ENCODE data around the gene ALKBH7.

The ALKBH7 gene

GRCh38 chr19:6402058-6402457 is 29.5 kb downstream of the ALKBH7 start:
- no peak for DNase-seq

DNA sequence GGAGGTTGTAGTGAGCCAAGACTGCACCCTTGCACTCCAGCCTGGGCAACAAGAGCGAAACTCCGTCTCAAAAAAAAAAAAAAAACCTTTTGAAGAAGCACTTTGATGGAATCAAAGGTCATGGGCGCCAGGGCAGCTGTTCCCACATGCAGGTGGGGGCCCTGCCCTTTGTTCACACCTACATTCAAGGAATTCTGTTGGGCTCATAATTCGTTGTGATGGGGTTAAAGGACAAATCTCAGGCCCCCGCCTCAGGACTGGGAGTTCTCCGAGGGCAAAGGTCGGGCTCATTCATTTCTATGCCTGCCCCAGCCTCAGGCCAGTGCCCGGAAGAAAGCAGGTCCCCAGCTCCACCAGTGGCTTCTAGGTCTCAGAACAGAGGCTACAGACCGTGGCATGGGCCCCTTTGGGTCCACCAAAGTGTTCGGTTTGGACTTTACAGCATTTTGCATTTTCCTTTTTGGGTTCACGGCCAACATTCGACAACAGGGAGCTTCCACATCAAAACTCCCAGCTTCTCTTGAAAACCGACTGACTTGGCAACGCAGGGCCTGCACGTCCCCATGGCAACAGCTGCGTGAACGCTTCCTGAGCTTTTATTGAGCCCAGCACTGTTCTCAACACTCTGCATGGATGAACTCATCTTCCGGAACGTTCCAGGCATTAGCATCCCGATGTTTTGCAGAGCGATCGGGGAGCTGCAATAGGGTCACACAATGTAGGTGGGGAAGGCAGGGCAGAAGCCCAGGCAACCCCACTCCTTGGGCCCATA is 30.4 kb downstream of the ALKBH7 start:
- DNase-seq: peak; percentile 40

GRCh38 chr19:6406401-6406800 is 33.8 kb downstream of the ALKBH7 start:
- no peak for DNase-seq

- DNase-seq: no peak
These were observed 36.8 kb downstream of the ALKBH7 start for GRCh38 chr19:6409346-6409745.

GRCh38 chr19:6412061-6412446 is 39.5 kb downstream of the ALKBH7 start:
- DNase-seq: no peak

GRCh38 chr19:6412447-6413091 is 40.0 kb downstream of the ALKBH7 start:
- DNase-seq: peak; percentile 18

GRCh38 chr19:6413291-6413690 is 40.7 kb downstream of the ALKBH7 start:
- no peak for DNase-seq

DNA sequence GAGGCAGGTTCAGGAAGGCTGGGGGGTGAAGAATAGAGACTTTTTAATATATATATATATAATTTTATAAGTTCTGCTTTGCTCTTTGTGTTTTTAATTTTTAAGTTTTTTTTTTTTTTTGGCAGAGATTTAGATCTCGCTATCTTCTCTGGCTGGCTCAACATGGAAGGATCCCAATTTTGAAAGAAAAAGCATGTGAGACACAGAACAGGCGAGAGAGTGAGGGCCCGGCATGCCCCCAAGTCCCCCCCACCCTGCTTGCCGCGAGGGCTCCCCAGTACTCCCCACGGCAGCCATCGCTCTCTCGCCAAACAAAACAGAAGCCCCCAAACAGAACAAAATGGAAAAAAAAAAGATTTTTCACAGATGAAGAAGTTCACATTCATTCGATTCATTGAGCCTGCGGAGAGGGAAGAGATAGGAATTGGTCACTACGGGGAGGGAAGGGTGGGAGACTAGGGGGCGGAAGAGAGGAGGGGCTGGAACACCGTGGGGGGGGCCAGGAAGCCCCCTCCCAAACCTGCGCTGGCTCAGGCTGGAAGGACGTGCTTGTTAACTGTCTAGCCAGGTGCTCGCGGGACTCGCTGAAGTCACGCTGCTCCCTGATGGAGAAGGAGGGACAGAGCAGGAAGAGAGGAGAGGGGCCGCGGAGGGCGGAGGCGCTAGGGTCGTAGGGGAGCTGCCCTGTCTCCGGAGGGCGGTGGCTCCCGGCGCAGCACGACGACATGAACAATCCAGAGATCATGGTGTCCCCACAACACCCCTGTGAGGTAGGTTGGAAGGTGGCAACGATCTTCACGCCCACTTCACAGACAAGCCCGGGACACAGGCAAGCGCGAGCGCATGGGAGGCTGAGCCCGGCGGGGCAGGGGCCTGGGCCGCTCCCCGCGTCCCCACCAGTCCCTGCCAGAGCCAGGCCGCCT is 41.4 kb downstream of the ALKBH7 start:
- no peak for DNase-seq

DNA sequence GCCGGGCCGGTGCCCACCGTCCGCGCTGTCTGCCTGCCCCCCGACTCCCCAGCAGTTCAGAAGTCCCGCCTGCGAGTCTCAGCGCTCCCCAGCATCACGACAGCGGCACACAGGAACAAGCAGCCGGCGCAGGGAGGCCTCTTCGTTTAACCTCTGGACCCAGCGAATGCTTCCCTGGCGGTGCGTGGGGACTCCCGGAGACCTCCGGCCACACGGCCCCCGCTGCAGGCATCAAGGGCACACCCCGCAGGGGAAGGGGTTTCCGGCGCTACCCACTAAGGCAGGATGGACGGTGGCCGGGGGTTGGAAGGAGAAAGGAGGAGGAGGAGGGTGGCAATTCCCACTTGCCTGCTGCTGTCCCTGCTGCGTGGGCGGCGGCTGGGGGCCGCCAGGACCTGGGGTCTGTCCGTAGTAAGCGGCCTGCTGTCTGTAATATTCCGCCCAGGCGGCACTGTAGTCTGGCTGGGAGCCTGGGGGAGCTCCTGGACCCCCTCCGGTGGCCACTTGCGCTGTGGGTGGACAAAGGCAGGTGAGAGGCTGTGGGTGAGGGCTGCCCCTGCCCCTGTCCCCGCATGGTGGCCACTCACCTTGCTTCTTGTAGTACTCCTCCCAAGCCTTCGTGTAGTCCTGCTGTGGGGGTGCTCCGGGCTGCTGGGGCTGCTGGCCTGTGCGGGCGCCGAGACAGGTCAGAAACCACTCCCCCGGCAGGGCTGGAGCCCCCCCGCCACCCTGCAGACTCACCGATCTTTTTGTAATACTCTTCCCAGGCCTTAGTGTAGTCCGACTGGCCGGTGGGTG is 42.4 kb downstream of the ALKBH7 start:
- DNase-seq: no peak

DNA sequence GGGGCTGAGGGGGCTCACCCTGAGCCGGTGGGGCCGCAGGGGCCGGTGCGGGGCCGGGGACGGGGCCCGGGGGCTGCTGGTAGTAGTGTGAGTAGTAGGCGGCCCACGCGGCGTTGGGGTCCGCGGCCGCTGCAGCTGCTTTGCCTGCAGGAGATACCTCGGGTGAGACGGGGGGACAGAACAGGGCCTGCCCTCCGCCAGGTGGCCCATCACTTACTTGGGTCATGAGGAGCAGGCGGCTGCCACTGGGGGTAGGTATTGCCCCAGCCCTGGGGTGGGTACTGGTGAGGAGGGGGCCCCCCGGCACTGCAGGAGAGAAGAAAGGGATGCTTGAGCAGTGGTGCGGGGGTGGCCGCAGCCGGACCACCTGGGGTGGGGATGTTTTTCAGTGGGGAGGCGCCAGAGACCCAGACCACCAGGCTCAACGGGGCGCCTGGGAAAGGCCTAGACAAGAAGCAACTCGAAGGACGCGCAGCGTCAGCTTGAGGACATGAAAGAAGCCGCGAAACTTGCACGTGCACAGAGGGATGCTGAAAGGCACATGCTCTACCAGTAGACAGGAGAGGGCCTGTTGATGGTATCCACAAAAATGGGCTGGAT is 43.1 kb downstream of the ALKBH7 start:
- DNase-seq: no peak

DNA sequence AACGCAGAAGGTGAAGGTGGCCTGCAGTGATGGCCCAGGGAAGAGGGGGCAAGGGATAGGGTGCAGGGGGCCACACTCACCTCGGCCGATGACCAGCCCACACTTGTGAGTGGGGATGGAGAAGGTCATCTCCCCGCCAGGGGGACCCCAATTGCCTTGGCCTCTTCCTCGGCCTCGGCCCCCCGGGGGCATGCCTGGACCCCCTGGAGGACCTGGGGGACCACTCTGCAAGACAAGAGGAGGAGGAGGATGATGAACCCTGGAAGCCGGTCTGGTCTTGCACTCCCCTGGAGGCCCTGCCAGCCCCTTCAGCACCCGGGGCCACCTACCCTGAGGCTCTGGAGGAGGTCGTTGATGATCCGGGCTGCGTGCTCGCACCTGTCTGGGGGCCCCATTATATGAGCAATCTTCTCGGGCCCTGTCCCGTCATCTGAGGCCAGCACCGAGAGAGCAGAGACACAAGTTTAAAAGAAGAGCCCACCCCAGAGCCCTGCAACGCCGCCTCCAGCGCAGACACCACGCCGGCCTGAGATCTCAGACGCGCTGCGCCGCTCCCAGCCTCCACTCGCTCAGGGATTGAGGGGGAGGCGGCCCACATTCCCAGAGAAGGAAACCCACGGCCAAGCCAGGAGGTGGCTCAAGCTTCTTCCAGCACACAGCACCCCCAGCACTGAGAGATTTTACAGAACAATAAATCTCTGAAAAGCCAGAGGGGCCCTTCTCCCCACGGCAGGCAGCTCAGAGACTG is 44.2 kb downstream of the ALKBH7 start:
- no peak for DNase-seq

DNA sequence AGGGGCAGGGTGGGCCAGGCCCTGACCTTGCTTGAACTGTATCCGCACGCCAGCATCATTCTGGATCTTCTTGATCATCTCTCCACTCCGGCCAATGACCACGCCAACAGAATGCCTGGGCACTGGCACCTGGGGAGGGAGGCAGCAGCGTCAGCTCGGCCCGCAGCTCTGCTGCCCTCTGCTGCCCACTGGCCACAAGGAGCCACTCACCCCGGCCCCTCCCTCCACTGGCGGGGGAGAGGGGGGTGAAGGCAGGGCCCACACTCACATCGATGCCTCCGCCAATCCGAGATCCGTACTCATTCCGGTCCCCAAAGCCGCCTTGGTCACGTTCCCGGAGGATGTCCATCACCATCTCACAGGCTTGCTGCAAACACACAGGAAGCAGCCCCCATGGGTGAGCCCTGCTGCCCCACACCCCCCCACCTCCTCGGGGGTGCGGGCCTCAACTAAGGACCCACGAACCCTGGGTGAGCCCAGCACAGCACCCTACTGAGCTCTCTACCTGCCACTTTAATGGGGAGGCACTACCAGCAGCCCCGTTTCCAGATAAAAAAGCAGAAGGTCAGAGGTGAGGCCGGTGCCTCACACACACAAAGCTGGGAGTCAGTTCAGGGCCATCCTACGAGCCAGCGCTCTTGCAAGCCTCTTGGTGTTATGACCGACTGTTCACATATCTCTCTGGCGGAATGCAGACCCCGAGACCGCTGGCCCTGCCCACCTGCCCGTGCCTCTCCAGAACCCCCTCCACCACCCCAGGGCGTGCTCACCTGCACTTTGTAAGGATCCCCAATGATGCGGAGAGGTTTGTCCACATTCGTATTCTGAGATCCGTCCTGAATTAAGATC is 45.3 kb downstream of the ALKBH7 start:
- DNase-seq: no peak

DNA sequence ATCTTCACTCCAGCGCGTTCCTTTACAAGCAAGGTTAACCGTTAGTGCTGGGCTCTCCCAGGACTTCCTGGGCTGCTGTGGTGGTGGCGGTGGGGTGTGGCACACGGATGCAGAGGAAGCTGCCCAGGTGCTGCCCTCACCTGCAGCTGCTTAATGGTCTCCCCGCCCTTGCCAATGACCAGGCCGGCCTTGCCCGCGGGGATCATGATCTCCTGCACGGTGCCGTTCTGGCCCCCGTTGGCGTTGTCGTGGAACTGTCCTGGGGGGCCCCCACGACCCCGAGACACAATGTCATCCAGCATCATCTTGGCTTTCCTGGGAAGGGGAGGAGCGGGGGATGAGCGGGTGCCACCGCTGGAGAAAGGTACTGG is 46.0 kb downstream of the ALKBH7 start:
- DNase-seq: no peak

DNA sequence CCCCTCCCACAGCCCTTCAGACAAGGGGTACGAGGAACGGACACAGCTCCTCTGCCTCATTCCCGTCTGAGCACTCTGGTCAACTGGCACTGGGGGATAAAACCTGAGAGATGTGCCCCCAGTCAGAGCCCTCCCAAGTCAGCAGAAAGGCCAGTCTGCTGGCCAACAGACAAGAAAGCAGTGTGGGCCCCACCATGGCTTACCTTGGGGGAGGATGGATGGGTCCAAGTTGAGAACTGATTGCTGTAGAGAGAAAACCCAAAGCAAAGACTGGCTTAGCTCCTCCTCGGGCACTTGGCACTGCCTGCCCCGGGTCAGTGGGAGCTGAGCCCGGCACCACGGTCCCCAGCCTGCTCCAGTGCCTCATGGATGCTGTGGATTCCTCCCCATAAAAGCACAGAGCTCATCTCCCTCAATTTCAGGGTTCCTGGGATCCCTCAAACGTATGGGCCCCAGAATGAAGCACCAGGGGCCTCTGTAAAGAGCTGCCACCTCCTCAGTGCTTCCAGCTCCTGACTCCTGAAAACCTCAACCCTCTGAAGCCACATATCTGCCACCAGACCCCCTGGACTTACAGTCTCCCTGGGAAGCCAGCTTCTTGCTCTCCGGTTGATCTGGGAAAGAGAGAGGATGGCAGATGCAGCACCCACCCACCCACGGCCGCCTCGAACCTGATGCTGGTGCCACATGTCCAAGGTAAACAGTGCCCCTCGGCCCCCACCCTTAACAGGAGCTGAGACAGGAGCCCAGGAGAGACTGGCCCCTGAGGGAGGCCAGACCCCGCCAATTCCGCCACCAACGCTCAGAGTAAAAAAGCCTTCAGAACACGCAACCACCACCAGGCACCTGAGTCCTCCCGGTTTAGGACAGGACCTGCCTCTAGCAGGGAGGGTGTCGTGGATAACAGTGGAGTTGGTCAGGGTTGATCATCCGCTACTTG is 48.8 kb downstream of the ALKBH7 start:
- DNase-seq: no peak

DNA sequence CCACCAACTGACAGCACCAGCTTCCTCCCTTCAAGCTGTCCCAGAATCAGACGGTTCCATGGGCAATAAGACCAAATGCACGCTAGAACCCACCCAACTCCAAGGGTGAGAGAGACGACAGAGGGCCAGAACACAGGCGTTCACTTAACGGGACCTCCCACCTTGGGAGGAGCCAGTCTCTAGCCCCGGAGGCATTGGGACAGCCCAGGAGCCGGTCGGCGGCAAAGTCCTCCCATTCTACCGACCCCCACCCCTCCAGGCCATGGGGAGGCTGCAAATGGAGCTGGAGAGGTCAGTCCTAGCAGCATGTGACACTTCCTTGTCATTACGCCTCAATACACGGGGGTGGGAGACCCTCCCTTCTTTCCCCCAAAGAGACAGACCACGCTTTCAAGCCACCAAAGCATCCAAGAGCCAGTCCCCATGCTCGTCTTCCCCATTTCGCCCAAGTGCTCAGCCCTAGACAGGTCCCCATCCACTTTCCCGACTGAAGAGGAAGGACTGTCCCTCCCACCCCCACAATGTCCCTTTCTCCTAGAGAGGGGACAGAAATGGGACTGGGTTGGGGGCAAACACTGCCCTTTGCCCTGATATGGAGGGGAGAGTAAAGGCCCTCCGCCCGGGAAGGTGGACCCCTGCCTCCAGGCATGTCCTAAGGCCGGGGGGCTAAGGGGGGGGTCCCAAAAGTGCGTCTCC is 51.1 kb downstream of the ALKBH7 start:
- DNase-seq: no peak

DNA sequence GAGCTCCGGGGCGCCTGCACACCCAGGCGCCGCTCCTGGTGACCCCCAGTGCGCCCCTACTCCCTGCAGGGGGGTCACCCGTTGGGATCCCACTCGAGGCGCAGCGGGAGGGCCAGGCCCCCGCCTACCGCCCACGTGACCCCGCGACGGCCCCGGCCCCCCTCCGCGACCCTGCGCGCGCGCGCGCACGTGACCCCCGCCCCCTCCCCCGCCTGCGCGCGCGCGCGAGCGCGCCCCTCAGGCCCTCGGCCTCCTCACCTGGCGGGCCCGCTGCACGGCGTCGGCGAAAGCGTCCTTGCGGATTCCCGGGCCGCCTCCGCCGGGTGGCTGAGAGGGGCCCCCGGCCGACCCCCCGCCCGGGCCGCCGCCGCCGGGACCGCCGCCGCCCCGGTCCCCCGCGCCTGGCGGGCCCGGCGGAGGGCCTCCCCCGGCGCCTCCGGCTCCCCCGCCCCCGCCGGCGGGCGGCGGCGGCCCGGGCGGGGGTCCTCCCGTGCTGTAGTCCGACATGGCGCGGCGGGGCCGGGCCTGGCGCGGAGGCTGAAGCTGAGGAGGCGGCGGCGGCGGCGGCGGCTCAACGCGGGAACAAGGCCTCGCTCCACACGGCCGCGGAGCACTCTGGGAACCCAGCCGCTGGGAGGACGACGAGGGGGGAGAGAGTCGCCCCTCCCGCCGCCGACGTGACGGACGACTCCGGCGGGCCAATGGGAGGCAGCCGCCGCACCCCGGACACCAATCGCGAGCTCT is 51.8 kb downstream of the ALKBH7 start, which contains the start of gene KHSRP:
KHSRP (minus strand) TSS at position 617 of the 744 bp plus-strand sequence; CDS start at position 507, 110 bp downstream.
- DNase-seq: no peak

All from NCI-H1092 treated with DMSO at 0.1 percent for 48 hours (cell line).